ENCODE data around the gene SSR1. TPM values are rescaled to one million over a fixed set of nuclear protein-coding genes. Genes with fewer than 3 reads are reported as not detected.

Gene SSR1
- total and polyA plus RNA-seq, 2 of the 13 experiments (the other 11 are each of a cell fraction or from before 2014, with no cell fraction given), result 203 to 243 TPM

- TF ChIP-seq KDM2A (CRISPR knock-in tag; IDR thresholded peaks at IDR 0.05; ENCODE audit: borderline replicate concordance, low read depth) (0 out of 2 replicates have a peak, but pooled peaks have one; percentile 24), ARID5B (CRISPR knock-in tag; IDR thresholded peaks at IDR 0.05) (peak; percentile 37), PITX1 (CRISPR knock-in tag; IDR thresholded peaks at IDR 0.05) (peak; percentile 70), RARA (CRISPR knock-in tag; IDR thresholded peaks at IDR 0.05) (0 out of 2 replicates have a peak, but pooled peaks have one; percentile 13), ELF3 (CRISPR knock-in tag; IDR thresholded peaks at IDR 0.05) (0 out of 2 replicates have a peak, but pooled peaks have one; percentile 25), ZNF124 (CRISPR knock-in tag; IDR thresholded peaks at IDR 0.05) (0 out of 2 replicates have a peak, but pooled peaks have one; percentile 41), ASH2L (IDR thresholded peaks at IDR 0.05; ENCODE audit: insufficient read length, low read depth, low read length) (peak; percentile 17), ARID2 (CRISPR knock-in tag; IDR thresholded peaks at IDR 0.05; ENCODE audit: borderline replicate concordance) (0 out of 2 replicates have a peak, but pooled peaks have one; percentile 30), HOXA3 (CRISPR knock-in tag; IDR thresholded peaks at IDR 0.05) (0 out of 2 replicates have a peak, but pooled peaks have one; percentile 10), FOSL2 (CRISPR knock-in tag; IDR thresholded peaks at IDR 0.05) (peak; percentile 87), KAT8 (CRISPR knock-in tag; IDR thresholded peaks at IDR 0.05) (0 out of 2 replicates have a peak, but pooled peaks have one; percentile 20), KMT2A (CRISPR knock-in tag; IDR thresholded peaks at IDR 0.05) (0 out of 2 replicates have a peak, but pooled peaks have one; percentile 9), ZNF687 (CRISPR knock-in tag; IDR thresholded peaks at IDR 0.05) (peak; percentile 42), BRD4 (CRISPR knock-in tag; IDR thresholded peaks at IDR 0.05) (0 out of 2 replicates have a peak, but pooled peaks have one; percentile 39), NFE2 (CRISPR knock-in tag; IDR thresholded peaks at IDR 0.05) (peak; percentile 91)
Observed at GRCh38 chr6:7347551-7347997, 34.6 kb upstream of the SSR1 start (continued).
